Activated CD8-positive, alpha-beta memory T cell treated with anti-CD3 and anti-CD28 coated beads for 36 hours (primary cell): ENCODE results near the gene VPS41. TPM values are rescaled to one million over a fixed set of nuclear protein-coding genes. Genes with fewer than 3 reads are reported as not detected.

ENCODE experiments used
- CTCF ChIA-PET: fragments of 350-600 bp; sonication (Branson Sonifier 250); formaldehyde crosslinking; loops from one replicate; lab custom pipeline; 2021; ENCODE audit warnings: antibody characterized with exemption; lab: Charles Lee
- POLR2A ChIA-PET: fragments of 350-600 bp; sonication (Branson Sonifier 250); formaldehyde crosslinking; loops from one replicate; lab custom pipeline; 2021; ENCODE audit warnings: antibody characterized with exemption; lab: Charles Lee
- total RNA-seq, 2 experiments: library from RNA; stranded (reverse); gene quantifications; one replicate each; pipeline ENCODE4 v1.2.3, GENCODE V29; 2021

The VPS41 gene
- total RNA-seq, 2 experiments from 2014 or later: 67.6 to 72.3 TPM

DNA sequence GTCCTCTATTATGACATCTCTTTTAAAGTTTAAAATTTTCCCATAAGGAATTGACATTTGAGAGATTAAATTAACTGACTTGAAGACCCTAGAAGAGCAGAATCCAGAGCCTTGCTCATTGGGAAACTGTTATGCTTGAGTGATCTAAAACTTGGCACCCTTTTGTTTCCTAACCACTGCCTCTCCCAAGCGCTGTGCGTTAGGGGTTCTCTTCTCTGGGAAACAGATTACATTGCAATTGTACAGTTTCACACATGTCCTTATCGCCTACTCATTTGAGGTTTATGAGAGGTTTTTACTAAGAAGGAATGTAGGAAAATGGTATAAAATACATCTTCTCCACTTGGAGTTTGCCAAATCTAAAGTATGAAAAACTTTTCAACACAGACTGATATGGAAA is 151.1 kb downstream of the VPS41 start:
- ChIA-PET CTCF (no interaction called here), POLR2A (no interaction called here)

DNA sequence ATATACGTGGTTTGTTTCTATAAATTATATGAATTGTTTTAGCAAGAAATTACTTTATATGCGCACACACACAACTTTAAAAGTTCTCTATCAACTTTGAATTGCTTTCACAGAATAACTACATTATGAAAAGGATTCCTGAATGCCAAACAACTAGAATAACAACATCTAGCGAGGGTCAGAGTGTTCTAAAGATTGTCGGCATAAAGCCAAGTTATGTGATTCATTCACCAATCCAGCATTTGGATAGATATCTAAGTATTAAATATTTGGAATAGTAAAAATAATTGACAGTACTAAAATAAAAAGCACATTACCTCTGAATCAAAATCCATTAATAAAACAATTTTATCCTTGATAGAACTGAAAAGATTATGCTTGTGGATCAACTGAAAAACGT is 152.5 kb downstream of the VPS41 start:
- ChIA-PET CTCF (no interaction called here), POLR2A (no interaction called here)

DNA sequence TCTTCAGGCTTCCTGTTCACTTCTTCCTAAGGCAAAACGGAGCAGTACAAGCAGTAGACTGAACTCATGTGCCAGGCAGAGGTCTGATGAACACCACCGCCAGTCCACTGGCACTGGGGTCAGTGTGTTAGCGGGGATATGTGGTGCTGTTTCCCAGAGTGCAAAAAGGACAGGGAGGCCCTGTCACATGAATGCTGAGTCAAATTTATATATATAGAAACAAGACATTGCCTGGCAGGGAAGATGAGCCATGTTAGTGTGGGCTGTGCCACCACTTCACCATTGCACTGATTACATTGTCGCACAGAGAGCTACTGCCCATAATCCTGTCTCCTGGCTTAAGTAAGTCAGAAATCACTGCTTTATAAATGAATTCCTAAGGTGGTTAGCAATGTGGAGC is 155.6 kb downstream of the VPS41 start:
- CTCF ChIA-PET: interaction anchor here (0.9 kb wide), 1 partner anchor 17 kb away, joined by 4 read pairs; no protein-coding TSS in a partner anchor
- POLR2A ChIA-PET: no interaction called here

- POLR2A ChIA-PET: no interaction called here
- CTCF ChIA-PET: no interaction called here
Observed at GRCh38 chr7:38751416-38751815, 157.6 kb downstream of the VPS41 start.

DNA sequence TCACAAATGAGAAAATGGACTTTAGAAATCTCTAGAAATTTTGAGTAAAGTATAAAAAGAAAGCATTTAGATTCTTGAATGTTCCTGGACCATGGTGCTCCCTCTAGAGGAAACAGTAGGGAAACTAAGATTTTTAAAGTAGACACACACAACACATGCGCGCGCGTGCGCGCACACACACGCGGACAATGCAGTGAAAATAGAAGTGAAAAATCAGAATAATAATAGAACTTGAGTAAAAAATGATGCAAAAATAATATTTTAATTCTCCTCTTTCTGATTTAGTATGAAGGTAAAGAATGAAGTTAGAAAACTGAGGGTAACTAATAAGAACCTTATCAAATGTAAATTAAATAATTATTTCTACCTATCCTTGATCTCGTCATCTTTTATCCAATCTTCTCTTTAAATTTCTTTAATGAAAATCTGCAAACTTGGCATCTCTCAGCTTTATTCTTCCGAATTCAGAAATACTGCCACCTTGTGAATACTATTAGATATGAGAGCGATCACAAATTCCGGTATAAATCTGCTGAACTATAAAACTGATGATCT is 160.9 kb downstream of the VPS41 start:
- CTCF ChIA-PET: no interaction called here

GRCh38 chr7:38746438-38746837 is 162.6 kb downstream of the VPS41 start:
- ChIA-PET CTCF (no interaction called here), POLR2A (no interaction called here)

More for the DNA sequence above, 160.9 kb downstream of the VPS41 start:
- POLR2A ChIA-PET: no interaction called here

DNA sequence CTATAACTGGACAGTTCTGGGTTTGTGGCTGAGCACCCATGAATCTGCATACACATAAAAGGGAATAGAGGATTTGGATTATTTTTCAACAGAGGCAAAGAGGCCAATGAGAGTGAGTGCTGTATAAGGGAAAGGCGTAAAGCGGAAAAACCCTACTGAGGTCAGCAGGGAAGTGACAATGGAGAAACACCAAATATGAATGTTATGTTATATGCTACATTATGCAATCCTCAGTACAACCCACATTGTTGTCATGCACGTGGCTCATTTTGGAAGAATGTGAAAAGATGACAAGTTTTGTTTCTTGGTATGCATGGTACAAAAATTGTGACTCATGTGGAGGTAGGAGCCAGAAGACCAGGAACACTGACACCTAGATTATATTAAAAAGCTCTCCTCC is 164.2 kb downstream of the VPS41 start:
- ChIA-PET POLR2A (interaction anchor here (0.5 kb wide), 1 partner anchor 1448 kb away, joined by 4 read pairs; no protein-coding TSS in a partner anchor), CTCF (no interaction called here)

DNA sequence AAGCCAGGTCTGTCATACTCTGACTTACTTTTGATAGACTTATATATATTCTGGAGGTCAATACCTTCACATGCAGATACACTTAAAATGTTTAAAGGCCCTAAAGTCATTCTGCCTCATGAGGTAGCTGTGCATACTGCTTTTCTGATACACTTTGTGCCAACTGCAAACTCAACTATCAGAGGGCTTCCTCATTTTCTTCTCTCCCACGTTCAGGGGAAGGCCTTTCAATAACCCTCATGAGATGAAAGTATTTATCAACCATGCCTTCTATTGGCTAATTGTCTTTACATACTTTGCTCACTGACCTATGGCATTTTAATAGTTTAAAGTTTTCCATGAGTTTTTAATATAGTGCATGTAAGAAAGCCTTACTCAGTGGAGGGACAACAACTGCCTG is 165.1 kb downstream of the VPS41 start:
- ChIA-PET CTCF (no interaction called here), POLR2A (no interaction called here)

DNA sequence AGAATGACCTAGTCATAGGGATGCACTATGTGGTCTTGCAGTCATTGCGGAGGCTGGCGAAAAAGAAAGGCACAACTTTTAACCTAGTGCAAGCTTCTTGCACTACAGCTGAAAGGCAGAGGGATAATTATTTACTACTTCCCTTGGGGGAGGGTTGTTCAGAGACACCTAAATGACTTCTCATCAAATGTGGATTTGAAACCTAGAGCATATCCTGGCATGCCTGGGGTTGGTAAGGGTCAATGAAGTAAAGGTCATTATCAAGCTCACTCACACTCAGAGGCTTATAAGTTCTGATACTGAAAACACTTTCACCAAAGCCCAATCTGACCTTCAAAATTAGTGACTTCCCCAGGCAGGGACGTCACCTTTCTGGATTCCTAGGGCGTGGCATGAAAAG is 168.9 kb downstream of the VPS41 start:
- ChIA-PET POLR2A (no interaction called here), CTCF (no interaction called here)

DNA sequence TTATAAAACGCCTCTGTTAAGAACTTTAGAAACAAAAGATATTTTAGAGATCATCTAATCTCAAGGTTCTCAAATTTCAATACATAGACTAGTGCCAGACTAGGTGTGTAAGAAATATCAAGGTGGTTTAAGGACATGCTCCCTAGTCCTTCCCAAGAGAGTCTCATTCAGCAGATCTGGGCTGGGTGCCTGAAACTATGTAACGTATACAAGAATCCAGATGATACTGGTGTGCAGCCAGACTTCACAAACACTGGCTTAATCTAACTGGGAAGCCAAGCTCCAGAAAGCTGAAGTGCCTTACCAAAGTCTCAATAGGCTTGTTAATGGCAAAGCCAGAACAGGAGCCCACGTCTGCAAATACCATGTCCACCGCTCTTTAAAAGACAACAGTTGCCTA is 172.9 kb downstream of the VPS41 start:
- CTCF ChIA-PET: no interaction called here
- POLR2A ChIA-PET: no interaction called here

GRCh38 chr7:38731215-38731614 is 177.8 kb downstream of the VPS41 start:
- CTCF ChIA-PET: no interaction called here
- POLR2A ChIA-PET: no interaction called here

DNA sequence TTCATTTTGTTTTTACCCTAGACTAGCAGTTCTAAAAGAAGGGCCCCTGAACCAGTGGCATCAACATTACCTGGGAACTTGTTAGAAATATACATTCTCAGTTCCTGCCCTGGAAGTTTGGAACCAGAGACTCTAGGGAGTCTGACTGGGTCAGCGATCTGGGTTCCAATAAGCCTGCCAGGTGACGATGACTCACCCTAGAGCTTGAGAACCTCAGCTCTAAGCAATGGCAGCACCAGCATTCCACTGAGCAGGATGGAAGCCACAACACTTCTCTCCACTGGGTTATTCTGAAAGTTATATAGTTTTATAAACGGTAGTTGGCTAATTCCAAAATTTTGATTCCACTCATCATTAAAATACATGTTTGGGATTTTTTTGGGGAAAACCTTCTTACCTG is 180.8 kb downstream of the VPS41 start:
- POLR2A ChIA-PET: no interaction called here
- CTCF ChIA-PET: no interaction called here

- ChIA-PET POLR2A (no interaction called here), CTCF (no interaction called here)
Observed at GRCh38 chr7:38727184-38727940, 181.6 kb downstream of the VPS41 start.

DNA sequence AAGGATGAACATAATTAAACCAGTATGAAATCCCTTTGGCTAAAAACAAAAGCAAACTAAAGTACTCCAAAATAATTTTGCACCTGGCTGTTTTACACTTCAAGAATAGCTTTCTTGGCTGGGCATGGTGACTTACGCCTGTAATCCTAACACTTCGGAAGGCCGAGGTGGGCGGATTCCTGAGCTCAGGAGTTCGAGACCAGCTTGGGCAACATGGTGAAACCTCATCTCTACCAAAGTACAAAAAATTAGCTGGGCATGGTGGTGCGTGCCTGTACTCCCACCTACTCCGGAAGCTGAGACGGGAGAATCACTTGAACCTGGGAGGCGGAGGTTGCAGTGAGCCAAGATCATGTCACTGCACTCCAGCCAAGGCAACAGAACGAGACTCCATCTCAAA is 185.7 kb downstream of the VPS41 start:
- POLR2A ChIA-PET: no interaction called here
- CTCF ChIA-PET: no interaction called here

GRCh38 chr7:38716397-38716796 is 192.6 kb downstream of the VPS41 start:
- CTCF ChIA-PET: no interaction called here
- POLR2A ChIA-PET: no interaction called here

DNA sequence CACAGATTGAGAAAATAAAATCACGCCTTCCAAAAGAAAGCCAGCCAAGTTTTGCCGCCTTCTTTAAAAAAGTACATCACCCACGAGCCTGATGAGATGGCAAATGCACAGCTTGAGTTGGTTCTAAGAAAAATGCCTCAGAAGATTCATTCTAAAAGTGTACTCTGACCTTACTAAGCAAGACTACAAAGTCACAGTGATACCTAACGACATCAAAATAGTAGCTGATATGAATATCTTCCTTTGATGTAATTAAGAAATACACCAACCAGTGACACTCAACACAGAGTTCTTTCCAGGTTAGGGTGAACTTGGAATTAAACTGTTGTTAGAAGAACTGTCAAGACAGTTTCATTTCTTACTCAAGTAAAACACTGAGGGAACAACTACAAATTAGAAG is 199.9 kb downstream of the VPS41 start:
- ChIA-PET POLR2A (no interaction called here), CTCF (no interaction called here)

DNA sequence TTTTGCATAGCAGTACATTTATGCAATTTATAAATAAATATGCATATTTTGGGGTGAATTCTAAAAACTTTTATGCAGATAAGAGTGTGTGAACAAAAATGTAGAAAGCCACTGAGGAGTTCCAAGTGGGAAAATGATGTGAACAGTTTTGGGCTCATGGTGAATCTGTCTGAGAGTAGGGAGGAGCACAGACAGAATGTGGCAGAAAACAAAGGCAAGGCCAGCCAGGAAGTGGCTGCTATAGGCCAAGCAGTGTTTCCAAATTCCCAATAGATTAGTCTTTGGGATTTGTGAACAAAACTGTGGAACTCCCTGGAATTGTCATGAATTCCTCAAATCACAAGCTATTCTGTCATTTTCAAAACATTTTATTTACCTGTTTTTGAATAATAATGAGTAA is 204.2 kb downstream of the VPS41 start:
- CTCF ChIA-PET: no interaction called here
- POLR2A ChIA-PET: no interaction called here

- CTCF ChIA-PET: no interaction called here
- POLR2A ChIA-PET: no interaction called here
Observed at GRCh38 chr7:38704041-38704547, 204.9 kb downstream of the VPS41 start.

- ChIA-PET CTCF (no interaction called here), POLR2A (no interaction called here)
Observed at GRCh38 chr7:38703093-38703492, 205.9 kb downstream of the VPS41 start.

DNA sequence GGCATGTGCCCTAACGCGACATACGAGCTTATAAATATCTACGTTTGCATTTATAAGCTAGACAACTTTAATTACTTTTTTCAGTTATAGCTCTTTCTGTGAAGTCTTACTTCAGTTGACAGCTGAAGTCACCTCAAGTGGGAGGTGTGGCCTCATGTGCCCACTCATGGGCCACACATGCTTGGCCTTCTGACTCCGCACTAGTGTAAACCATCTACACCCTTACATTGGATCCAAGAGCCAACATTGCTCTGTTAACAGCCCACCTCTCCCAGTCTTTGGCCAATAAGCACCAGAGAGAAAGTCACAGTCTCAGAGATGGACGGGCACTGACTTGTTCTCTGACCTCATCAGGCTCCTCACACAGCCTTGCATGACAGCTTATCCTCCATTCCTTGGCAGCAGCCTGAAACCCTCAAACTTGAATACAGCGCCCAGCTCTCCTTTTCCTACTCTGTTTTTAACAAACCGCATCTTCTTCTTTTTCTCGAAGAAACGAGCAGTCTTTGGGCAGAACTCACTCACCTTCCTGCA is 206.9 kb downstream of the VPS41 start:
- ChIA-PET POLR2A (no interaction called here), CTCF (no interaction called here)

DNA sequence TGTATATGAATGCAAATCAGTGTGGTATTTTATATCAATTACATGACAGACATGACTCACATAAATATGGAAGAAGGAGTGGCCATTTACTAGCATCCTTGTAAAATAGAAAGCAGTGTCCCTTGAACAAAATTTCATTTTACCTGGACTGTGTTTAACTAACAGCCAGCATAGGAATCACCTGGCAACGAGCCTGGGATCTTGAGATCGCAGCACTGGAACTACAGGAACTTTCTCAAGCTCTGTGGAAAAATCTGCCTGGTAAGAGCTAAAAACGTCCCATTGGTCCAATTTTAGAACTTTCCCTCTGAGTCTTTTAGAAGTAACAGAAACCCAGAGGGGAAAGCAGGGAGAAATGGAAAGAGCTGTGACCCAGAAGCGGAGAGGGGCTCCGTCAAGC is 208.9 kb downstream of the VPS41 start:
- CTCF ChIA-PET: no interaction called here

More for the DNA sequence above, 208.9 kb downstream of the VPS41 start:
- POLR2A ChIA-PET: no interaction called here
